IPS-15b (cell line): Measurements from ENCODE around the gene BTN3A1.
"Not testable (repeated sequence)": the region's sequence is repeated elsewhere in the genome, so short reads cannot be mapped to it uniquely, and the experiment has no call there.

Experiments used
- H3K27me3 ChIP-seq: one replicate; pipeline ENCODE4 v1.6.1; 2013; ENCODE audit warnings: low read length; ENCODE audit not compliant: control insufficient read depth, insufficient read depth
- H3K36me3 ChIP-seq: one replicate; pipeline ENCODE4 v1.6.1; 2013; ENCODE audit warnings: low read length; ENCODE audit not compliant: control insufficient read depth, insufficient read depth
- H3K4me1 ChIP-seq: one replicate; pipeline ENCODE4 v1.6.1; 2013; ENCODE audit warnings: mild to moderate bottlenecking, low read length; ENCODE audit not compliant: control insufficient read depth, insufficient read depth
- H3K4me3 ChIP-seq: one replicate; pipeline ENCODE4 v1.5.1; 2013; ENCODE audit warnings: low read depth, low read length
- H3K9ac ChIP-seq: one replicate; pipeline ENCODE4 v1.6.1; 2013; ENCODE audit warnings: low read depth, mild to moderate bottlenecking, low read length
- H3K9me3 ChIP-seq: one replicate; pipeline ENCODE4 v1.6.1; 2013; ENCODE audit warnings: mild to moderate bottlenecking, low read length; ENCODE audit not compliant: control insufficient read depth, insufficient read depth

BTN3A1 gene

GRCh38 chr6:26401987-26402658 lies at the start of gene BTN3A1:
Gene BTN3A1 (plus strand): TSS chr6:26402275. CDS start chr6:26405564, 3,289 bp downstream.
- H3K9me3 ChIP-seq, result no peaks in the 10 kb centered on the region
- no peaks in the 10 kb centered on the region for H3K36me3 ChIP-seq
- no peaks in the 10 kb centered on the region for H3K27me3 ChIP-seq
- H3K9ac ChIP-seq, result peak within 1 kb of the TSS; percentile 49
- peaks cover 7% of the 10 kb centered on the region for H3K4me1 ChIP-seq
- H3K4me3 ChIP-seq, result peak within 1 kb of the TSS; percentile 74

- Histone ChIP-seq H3K36me3 (no peaks in the 10 kb centered on the region), H3K4me3 (no peak overlapping the region), H3K9ac (no peak overlapping the region), H3K9me3 (no peaks in the 10 kb centered on the region), H3K4me1 (peaks cover 5% of the 10 kb centered on the region), H3K27me3 (no peaks in the 10 kb centered on the region)
These were observed 49.8 kb upstream of the BTN3A1 start for GRCh38 chr6:26352315-26352714.

- Histone ChIP-seq H3K9ac (no peak overlapping the region), H3K9me3 (no peaks in the 10 kb centered on the region)
These were observed 47.9 kb upstream of the BTN3A1 start for GRCh38 chr6:26354162-26354561.

GRCh38 chr6:26355366-26355765 lies 46.7 kb upstream of the BTN3A1 start:
- H3K9me3 ChIP-seq, result no peaks in the 10 kb centered on the region
- no peaks in the 10 kb centered on the region for H3K27me3 ChIP-seq
- H3K9ac ChIP-seq, result no peak overlapping the region
- H3K36me3 ChIP-seq, result no peaks in the 10 kb centered on the region
- H3K4me1 ChIP-seq, result peaks cover 5% of the 10 kb centered on the region
- H3K4me3 ChIP-seq, result no peak overlapping the region

More at GRCh38 chr6:26354162-26354561, 47.9 kb upstream of the BTN3A1 start:
- no peak overlapping the region for H3K4me3 ChIP-seq
- no peaks in the 10 kb centered on the region for H3K27me3 ChIP-seq
- peaks cover 5% of the 10 kb centered on the region for H3K4me1 ChIP-seq
- H3K36me3 ChIP-seq, result no peaks in the 10 kb centered on the region

- not testable (repeated sequence) for H3K4me3 ChIP-seq, H3K9me3 ChIP-seq, H3K4me1 ChIP-seq, H3K36me3 ChIP-seq, H3K9ac ChIP-seq, H3K27me3 ChIP-seq
These were observed 44.5 kb upstream of the BTN3A1 start for GRCh38 chr6:26357543-26357942.

- Histone ChIP-seq H3K9ac (no peak overlapping the region), H3K4me1 (peaks cover 5% of the 10 kb centered on the region), H3K9me3 (no peaks in the 10 kb centered on the region), H3K36me3 (no peaks in the 10 kb centered on the region), H3K4me3 (no peak overlapping the region), H3K27me3 (no peaks in the 10 kb centered on the region)
These were observed 43.5 kb upstream of the BTN3A1 start for GRCh38 chr6:26358511-26358981.

GRCh38 chr6:26359765-26360164 lies 42.3 kb upstream of the BTN3A1 start:
- no peaks in the 10 kb centered on the region for H3K27me3 ChIP-seq
- no peak overlapping the region for H3K4me3 ChIP-seq

GRCh38 chr6:26360451-26361416 lies 41.3 kb upstream of the BTN3A1 start:
- H3K4me3 ChIP-seq, result no peak overlapping the region
- H3K9ac ChIP-seq, result no peak overlapping the region
- H3K4me1 ChIP-seq, result no peaks in the 10 kb centered on the region

More at GRCh38 chr6:26359765-26360164, 42.3 kb upstream of the BTN3A1 start:
- no peak overlapping the region for H3K9ac ChIP-seq
- peaks cover under 1% of the 10 kb centered on the region for H3K4me1 ChIP-seq
- no peaks in the 10 kb centered on the region for H3K36me3 ChIP-seq
- H3K9me3 ChIP-seq, result no peaks in the 10 kb centered on the region

GRCh38 chr6:26361544-26361943 lies 40.5 kb upstream of the BTN3A1 start:
- no peak overlapping the region for H3K9ac ChIP-seq
- no peaks in the 10 kb centered on the region for H3K36me3 ChIP-seq
- H3K9me3 ChIP-seq, result no peaks in the 10 kb centered on the region
- H3K27me3 ChIP-seq, result no peaks in the 10 kb centered on the region
- H3K4me3 ChIP-seq, result no peak overlapping the region
- no peaks in the 10 kb centered on the region for H3K4me1 ChIP-seq

More at GRCh38 chr6:26360451-26361416, 41.3 kb upstream of the BTN3A1 start:
- H3K36me3 ChIP-seq, result no peaks in the 10 kb centered on the region
- no peaks in the 10 kb centered on the region for H3K27me3 ChIP-seq
- H3K9me3 ChIP-seq, result no peaks in the 10 kb centered on the region

- Histone ChIP-seq H3K36me3 (no peaks in the 10 kb centered on the region), H3K4me3 (no peak overlapping the region), H3K9ac (no peak overlapping the region), H3K4me1 (no peaks in the 10 kb centered on the region), H3K9me3 (no peaks in the 10 kb centered on the region), H3K27me3 (no peaks in the 10 kb centered on the region)
These were observed 39.8 kb upstream of the BTN3A1 start for GRCh38 chr6:26362093-26362835.

GRCh38 chr6:26362836-26363220 lies 39.2 kb upstream of the BTN3A1 start:
- Histone ChIP-seq H3K9me3 (no peaks in the 10 kb centered on the region), H3K4me1 (no peaks in the 10 kb centered on the region), H3K4me3 (no peak overlapping the region), H3K27me3 (no peaks in the 10 kb centered on the region), H3K36me3 (no peaks in the 10 kb centered on the region), H3K9ac (no peak overlapping the region)
